SU-DHL-6 (cell line): Measurements from ENCODE around the gene NFYC.

ENCODE experiments used
- EZH2phosphoT487 ChIP-seq: fragments of 200-600 bp; sonication (generic), shearing (Covaris generic); conservative IDR thresholded peaks from 2 replicates; pipeline ENCODE4 v1.6.1; 2018; ENCODE audit warnings: mild to moderate bottlenecking, antibody characterized with exemption, low read length, moderate library complexity, mixed read lengths
- TF ChIP-seq, protein P1 (sequence below): fragments of 200-600 bp; sonication (generic); IDR thresholded peaks from one replicate; pipeline ENCODE4 v1.5.1; 2017; ENCODE audit warnings: antibody characterized with exemption, mild to moderate bottlenecking, low read length, moderate library complexity; ENCODE audit not compliant: insufficient read depth, poor library complexity, severe bottlenecking

DNA sequence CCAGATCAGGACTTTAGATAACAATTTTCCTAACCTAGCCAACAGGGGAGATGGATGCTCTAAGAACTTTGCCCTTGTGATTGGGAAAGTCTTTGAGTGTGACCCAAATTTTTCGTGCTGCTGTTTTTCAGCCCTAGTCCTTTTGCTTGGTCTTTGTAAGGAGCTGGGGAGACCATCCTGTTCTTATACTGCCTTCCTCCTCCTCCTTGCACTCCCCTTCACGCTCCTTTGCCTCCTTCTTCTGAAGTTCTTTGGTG is 97.8 kb downstream of the NFYC start:
- TF ChIP-seq, protein P1, sequence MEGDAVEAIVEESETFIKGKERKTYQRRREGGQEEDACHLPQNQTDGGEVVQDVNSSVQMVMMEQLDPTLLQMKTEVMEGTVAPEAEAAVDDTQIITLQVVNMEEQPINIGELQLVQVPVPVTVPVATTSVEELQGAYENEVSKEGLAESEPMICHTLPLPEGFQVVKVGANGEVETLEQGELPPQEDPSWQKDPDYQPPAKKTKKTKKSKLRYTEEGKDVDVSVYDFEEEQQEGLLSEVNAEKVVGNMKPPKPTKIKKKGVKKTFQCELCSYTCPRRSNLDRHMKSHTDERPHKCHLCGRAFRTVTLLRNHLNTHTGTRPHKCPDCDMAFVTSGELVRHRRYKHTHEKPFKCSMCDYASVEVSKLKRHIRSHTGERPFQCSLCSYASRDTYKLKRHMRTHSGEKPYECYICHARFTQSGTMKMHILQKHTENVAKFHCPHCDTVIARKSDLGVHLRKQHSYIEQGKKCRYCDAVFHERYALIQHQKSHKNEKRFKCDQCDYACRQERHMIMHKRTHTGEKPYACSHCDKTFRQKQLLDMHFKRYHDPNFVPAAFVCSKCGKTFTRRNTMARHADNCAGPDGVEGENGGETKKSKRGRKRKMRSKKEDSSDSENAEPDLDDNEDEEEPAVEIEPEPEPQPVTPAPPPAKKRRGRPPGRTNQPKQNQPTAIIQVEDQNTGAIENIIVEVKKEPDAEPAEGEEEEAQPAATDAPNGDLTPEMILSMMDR: no peak
- no peak for TF ChIP-seq EZH2phosphoT487
